Right atrium auricular region (tissue), 2 donors: ENCODE measurements around the gene MIEF2. TPM values are rescaled to one million over a fixed set of nuclear protein-coding genes. Genes with fewer than 3 reads are reported as not detected.

Experiments used
- DNase-seq: peaks from one replicate; pipeline ENCODE4 v3.0.0-alpha.2; 2019; ENCODE audit warnings: low spot score
- H3K27ac ChIP-seq, 2 donors: fragments of 200-600 bp; sonication (generic); 1 replicate in 1 of 2; 2 replicates in 1 of 2; pipeline ENCODE4 v1.5.1; 2016 to 2019
- H3K27me3 ChIP-seq, 2 donors: fragments of 200-600 bp; sonication (generic); one replicate each; pipeline versions ENCODE4 v1.5.1 to v1.6.0; 2017 to 2019
- H3K36me3 ChIP-seq: fragments of 200-600 bp; sonication (generic); one replicate; pipeline ENCODE4 v1.5.1; 2016
- H3K4me1 ChIP-seq, 2 donors: fragments of 200-600 bp; sonication (generic); one replicate each; pipeline versions ENCODE4 v1.5.1 to v1.6.0; 2017 to 2019
- H3K4me3 ChIP-seq, 2 donors: fragments of 200-600 bp; sonication (generic); 1 replicate in 1 of 2; 2 replicates in 1 of 2; pipeline ENCODE4 v1.5.1; 2017 to 2019; ENCODE audit warnings: mild to moderate bottlenecking in 1 of 2, moderate library complexity in 1 of 2
- H3K9me3 ChIP-seq, 2 donors: fragments of 200-600 bp; sonication (generic); one replicate each; pipeline ENCODE4 v1.5.1; 2019
- total RNA-seq, 2 donors: library from RNA; depleted of rRNA; stranded (reverse); fragments of >200 nt; gene quantifications; one replicate each; pipeline ENCODE4 v1.1.0, GENCODE V29; 2016
- TF ChIP-seq, protein P1 (sequence below), 2 donors: fragments of 200-600 bp; sonication (generic); IDR thresholded peaks; one replicate each; pipeline ENCODE4 v1.5.1; 2019; ENCODE audit warnings: antibody characterized with exemption in 2 of 2

Gene MIEF2
- total RNA-seq, 2 donors from 2014 or later, result 14.1 to 20.2 TPM

- no peak for DNase-seq
- Histone ChIP-seq H3K4me3 (no peak overlapping the region), H3K27ac (peak overlapping the region; percentile 96 to 97), H3K36me3 (peaks cover 34% of the 10 kb centered on the region), H3K27me3 (no peaks in the 10 kb centered on the region), H3K4me1 (peaks cover 0 to 38% of the 10 kb centered on the region in 2 donors), H3K9me3 (no peaks in the 10 kb centered on the region)
- TF ChIP-seq, protein P1, sequence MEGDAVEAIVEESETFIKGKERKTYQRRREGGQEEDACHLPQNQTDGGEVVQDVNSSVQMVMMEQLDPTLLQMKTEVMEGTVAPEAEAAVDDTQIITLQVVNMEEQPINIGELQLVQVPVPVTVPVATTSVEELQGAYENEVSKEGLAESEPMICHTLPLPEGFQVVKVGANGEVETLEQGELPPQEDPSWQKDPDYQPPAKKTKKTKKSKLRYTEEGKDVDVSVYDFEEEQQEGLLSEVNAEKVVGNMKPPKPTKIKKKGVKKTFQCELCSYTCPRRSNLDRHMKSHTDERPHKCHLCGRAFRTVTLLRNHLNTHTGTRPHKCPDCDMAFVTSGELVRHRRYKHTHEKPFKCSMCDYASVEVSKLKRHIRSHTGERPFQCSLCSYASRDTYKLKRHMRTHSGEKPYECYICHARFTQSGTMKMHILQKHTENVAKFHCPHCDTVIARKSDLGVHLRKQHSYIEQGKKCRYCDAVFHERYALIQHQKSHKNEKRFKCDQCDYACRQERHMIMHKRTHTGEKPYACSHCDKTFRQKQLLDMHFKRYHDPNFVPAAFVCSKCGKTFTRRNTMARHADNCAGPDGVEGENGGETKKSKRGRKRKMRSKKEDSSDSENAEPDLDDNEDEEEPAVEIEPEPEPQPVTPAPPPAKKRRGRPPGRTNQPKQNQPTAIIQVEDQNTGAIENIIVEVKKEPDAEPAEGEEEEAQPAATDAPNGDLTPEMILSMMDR (IDR thresholded peaks at IDR 0.05), result no peak
Observed at GRCh38 chr17:18262641-18263040, 2.2 kb downstream of the MIEF2 start.

GRCh38 chr17:18263885-18264682 is 3.6 kb downstream of the MIEF2 start:
- H3K4me1 ChIP-seq, result peaks cover 0 to 32% of the 10 kb centered on the region in 2 donors
- H3K36me3 ChIP-seq, result peaks cover 34% of the 10 kb centered on the region
- TF ChIP-seq, protein P1 (IDR thresholded peaks at IDR 0.05), result no peak
- no peak overlapping the region for H3K27ac ChIP-seq
- no peaks in the 10 kb centered on the region for H3K9me3 ChIP-seq
- DNase-seq, result no peak
- H3K27me3 ChIP-seq, result no peaks in the 10 kb centered on the region
- no peak overlapping the region for H3K4me3 ChIP-seq

DNA sequence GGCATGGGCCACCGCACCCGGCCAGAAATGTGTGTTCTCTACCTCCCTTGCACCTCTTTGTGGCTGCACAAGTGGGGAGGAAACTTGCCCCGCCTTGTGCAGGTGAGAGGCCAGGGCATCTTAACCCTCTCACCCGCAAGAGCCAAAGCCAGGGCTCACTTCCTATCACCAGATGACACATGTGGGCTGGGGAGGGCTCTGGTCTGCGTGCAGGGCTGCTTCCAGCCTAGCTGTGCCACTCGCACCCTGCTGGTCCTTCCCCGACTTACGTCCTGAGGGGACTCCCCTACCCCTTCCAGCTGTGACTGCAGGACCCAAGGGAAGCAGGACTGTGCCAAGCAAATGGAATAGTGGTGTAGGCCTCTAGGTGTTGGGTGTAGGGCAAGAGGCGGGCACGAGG is 6.9 kb downstream of the MIEF2 start:
- peaks cover 0 to 8% of the 10 kb centered on the region in 2 donors for H3K4me1 ChIP-seq

DNA sequence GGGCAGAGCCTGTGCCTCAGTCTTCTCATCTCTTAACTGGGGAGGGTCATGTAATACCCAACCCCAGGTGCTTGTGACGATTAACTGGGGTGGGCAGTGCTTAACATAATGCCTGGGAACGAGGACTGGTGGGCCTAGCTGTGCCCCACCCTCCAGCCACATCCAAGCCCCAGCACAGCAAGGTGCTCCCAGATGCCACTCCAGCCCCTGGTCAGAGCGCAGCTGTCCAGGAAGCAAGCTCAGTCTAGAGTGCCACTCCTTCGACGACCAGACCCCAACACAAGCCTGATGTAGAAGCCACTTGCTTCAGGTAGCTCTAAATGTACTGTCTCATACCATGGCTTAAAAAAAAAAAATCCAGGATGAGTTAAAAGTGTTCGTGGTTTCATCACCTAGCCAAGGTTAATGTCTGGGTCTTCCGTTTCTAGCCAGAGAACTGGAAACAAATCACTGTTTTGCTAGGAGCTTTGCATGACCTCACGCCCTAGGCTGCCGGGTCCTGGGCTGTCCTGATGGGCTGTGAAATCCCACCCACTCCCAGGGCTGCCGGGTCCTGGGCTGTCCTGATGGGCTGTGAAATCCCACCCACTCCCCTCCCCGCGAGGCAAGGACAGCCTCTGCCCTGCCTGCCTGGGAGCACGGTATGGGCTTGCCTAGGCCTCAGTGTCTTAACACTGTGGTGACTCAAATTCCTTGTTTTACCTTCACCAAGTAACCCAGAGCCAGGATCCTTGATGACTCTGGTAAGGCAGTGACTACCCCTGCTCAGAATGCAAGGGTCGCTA is 7.7 kb downstream of the MIEF2 start:
- Histone ChIP-seq H3K36me3 (peaks cover 31% of the 10 kb centered on the region), H3K27me3 (no peaks in the 10 kb centered on the region), H3K9me3 (no peaks in the 10 kb centered on the region), H3K27ac (no peak overlapping the region), H3K4me3 (no peak overlapping the region), H3K4me1 (peaks cover 0 to under 1% of the 10 kb centered on the region in 2 donors)
- TF ChIP-seq, protein P1 (IDR thresholded peaks at IDR 0.05), result no peak
- DNase-seq, result no peak

More for the DNA sequence above, 6.9 kb downstream of the MIEF2 start:
- Histone ChIP-seq H3K27me3 (no peaks in the 10 kb centered on the region), H3K9me3 (no peaks in the 10 kb centered on the region), H3K36me3 (peaks cover 34% of the 10 kb centered on the region), H3K4me3 (no peak overlapping the region), H3K27ac (no peak overlapping the region)
- DNase-seq, result no peak
- TF ChIP-seq, protein P1 (IDR thresholded peaks at IDR 0.05), result no peak

- peaks cover 17% of the 10 kb centered on the region for H3K36me3 ChIP-seq
- H3K27me3 ChIP-seq, result no peaks in the 10 kb centered on the region
- H3K9me3 ChIP-seq, result no peaks in the 10 kb centered on the region
- TF ChIP-seq, protein P1 (IDR thresholded peaks at IDR 0.05), result no peak
- no peak overlapping the region for H3K4me3 ChIP-seq
- DNase-seq, result no peak
- H3K4me1 ChIP-seq, result no peaks in the 10 kb centered on the region
- H3K27ac ChIP-seq, result no peak overlapping the region
Observed at GRCh38 chr17:18270046-18270931, 9.8 kb downstream of the MIEF2 start.
